NCI-H2196 treated with DMSO at 0.1 percent for 48 hours (cell line): ENCODE results near the gene PXK.

Source experiments
- DNase-seq: peaks from one replicate; lab custom pipeline; 2025; ENCODE audit not compliant: unreplicated experiment; lab: John Stamatoyannopoulos, UW

The PXK gene

DNA sequence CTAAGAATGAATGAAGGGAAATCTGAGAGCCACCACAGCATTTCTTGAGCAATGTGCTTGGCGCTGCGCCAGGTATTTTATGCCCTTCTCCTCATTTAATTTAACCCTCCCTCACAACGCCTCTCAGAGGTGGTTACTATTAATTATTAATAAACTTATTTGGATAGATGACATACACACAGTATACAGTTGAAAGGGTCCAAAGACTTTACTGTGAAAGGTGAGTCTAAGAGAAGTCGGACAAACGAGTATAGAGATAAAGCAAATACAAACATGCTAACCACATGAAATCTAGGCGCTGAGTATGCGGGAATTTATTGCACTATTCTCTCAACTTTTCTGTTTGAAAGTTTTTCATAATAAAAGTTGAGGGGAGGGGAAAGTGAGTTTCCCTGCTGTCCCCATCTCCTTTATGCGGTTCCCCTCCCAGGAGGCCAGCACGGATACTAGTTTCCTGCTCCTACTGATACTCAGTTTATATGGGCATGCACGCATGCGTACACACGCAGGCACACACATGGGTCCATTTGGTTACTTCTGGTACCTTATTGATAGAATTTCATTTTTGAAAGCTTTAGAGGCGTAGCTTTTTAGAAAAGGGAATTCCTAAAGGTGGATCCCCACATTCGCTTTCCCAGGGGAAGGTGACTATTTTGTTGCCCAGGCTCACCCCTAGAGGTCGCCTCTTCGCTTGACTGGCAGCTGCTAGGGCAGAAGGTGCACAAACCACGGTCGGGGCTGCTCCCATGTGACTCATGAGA is 130.7 kb downstream of the PXK start:
- peak; percentile 21 for DNase-seq

DNA sequence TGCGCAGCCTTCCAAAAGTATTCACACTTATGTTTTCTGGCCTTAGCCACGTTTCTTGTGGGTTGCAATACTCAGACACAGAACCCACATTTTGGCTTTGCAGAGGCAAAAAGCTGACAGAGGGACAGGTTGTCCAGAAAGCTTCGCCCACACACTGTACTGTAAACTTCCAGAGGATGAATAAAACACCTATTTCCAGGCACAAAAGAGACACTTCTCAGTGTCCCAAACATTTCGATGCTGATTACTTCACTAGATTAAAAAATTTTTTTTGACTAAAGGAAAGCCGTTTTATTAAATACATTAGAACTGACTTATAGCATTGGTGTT is 131.2 kb downstream of the PXK start:
- no peak for DNase-seq

DNA sequence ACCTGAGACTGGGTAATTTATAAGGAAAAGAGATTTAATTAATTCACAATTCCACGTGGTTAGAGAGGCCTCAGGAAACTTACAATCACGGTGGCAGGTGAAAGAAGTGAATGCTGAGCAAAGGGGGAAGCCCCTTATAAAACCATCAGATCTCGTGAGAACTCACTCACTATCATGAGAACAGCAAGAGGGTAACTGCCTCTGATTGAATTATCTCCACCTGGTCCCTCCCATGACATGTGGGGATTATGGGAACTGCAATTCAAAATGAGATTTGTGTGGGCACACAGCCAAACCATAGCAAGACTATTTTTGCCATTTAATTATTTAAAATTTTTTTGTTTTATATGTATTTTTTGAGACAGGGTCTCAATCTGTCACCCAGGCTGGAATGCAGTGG is 132.2 kb downstream of the PXK start:
- no peak for DNase-seq

DNA sequence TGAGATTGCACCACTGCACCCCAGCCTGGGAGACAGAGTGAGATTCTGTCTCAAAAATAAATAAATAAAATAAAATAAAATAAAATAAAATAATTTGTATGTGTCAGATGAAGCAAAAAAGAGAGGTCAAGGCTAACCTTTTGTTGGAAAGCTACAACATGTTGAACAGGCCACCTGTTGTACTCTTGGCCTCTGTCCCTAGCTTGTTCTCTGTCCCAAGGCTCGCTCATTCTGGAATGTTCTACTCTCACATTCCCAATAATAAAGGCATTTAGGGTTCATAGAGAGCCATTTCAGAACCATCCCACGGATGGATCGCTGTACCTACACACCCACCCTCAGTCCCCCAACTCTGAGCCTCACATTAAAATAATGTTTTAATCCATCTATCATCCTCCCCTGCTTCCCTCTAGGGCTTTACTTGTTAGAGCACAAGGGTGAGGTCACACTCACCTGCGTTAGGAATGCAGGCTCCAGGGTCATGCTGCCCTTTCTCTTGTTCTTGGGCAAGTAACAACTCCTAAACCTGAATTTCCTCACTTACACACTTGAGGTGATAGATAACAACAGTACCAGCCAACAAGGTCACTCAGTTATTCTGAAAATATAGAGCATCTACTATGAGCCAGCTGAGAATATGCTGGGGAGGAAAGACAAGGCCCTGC is 134.3 kb downstream of the PXK start:
- DNase-seq, result no peak

DNA sequence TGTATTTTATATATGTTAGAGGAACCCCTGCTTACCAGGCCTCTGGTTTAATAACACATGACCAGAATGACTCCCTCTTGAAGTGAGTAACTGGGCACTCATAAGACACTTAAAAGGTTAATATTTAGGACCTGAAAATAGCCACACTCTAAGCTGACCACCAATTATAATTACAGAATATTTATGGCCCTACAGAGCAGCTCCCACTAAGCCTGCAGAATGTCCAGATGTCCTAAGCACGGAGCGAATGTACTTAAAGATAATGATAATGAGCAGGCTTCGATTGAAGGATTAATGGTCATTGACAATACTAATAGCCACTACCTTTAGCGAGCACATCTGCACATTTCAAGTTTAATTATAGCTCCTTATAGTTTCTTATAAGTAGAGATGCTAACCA is 136.4 kb downstream of the PXK start:
- no peak for DNase-seq

DNA sequence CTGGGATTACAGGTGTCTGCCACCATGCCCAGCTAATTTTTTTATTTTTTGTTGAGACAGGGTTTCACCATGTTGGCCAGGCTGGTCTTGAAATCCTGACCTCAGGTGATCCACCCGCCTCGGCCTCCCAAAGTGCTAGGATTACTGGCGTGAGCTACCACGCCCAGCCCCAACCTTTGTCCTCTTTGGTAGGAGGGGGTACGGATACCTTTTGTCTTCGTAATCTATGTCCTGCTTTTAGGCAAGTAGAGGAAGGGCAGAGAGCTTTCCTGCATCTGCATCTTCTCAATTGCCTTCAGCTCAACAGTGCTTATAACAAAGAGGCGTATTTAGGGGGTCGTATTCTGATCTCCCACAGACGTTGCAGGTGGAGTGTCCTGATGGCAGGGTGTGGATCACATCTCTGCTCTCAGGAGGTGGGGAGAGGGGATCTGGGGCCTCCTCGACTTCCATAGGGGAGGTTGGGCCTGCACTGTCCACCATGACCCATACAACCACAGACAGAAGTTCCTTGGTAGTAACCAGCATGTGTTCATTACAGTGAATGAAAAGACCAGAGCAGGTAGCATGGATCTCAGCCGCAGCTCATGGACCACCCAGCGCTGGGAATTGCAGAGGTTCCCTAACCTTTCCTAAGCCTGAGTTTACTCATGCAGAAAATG is 137.8 kb downstream of the PXK start:
- DNase-seq, result no peak

DNA sequence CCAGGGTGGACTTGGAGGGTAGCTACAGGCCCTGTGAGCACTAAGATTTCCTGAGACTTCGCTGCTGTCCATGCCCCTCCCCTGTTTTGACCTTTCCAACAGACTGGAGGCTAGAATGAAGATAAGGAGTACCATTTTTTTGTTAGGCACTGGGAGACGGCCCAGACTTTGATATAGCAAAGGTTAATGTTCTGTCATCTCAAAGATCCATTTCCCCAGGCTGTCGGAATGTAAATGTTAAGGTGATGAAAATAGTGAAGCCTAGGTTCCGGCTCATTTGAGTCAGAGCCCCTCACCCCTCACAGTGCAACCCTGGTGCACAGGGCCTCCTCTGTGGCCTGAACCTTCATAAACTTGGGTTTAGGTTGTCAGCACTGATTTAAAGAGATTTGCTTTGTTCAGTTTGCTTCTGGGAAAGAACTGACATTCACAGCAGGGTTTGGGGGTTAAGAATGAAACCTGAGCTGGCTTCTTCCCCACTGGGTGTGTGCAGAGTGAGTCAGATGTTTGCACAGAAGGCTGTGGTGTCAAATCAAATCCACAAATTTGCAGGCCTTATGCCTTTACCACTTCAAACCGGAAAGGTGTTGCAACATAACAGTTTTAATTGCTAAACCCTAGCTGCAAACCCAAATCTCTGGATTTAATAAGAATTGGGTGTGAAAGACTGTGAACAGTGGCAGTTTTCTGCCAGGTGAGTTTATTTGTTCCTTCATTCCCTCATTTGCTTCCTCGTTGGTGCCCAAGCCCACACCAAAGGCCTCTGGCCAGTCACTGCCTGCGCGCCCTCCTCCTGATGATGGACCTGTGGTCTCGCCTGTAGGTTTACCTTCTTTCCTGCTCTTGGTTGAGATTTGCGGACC is 138.6 kb downstream of the PXK start:
- peak; percentile 38 for DNase-seq

DNA sequence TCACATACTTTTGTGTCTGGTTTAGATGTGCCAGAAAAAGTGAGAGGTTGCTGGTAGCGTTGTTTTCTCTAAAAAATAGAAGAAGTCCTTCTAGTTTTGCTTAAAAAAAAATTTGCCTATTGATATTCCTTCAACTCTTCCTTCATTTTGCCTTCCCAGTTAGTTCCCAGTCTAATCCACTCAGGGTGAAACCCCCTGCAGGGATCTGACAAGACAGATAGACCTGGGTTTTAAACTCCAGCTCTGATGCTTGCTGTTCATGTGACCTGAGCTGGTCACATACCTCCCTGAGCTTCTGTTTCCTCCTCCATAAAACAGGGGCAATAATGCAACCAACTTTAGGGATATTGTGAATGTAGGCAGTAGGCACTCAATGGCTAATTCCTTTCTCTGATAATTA is 140.6 kb downstream of the PXK start:
- DNase-seq, result no peak

DNA sequence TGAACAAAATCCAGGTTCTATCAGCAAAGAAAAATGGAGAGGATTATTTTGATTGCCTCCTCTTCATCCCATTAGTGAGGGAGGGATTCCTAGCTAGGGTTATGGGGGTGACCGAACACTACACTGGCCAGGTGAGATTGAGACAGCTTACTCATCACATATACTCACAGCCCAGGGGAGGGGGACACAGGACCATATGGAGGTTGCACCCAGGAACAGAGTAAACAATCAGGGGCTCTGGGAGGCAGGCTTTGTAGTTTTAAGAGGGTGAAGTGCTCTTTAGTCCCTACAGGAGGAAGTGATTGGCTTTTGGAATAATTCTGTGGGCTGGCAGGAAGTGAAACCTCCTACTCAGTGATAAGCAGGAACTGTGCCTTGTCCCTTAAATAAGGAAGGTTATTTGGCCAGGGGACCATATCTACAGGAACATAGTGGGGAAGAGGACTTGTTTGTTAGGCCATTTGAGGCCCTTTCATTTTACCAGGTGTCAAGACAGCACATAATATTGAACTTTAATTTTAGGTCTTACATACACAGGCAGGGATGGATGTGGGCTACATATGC is 141.7 kb downstream of the PXK start:
- DNase-seq, result no peak

DNA sequence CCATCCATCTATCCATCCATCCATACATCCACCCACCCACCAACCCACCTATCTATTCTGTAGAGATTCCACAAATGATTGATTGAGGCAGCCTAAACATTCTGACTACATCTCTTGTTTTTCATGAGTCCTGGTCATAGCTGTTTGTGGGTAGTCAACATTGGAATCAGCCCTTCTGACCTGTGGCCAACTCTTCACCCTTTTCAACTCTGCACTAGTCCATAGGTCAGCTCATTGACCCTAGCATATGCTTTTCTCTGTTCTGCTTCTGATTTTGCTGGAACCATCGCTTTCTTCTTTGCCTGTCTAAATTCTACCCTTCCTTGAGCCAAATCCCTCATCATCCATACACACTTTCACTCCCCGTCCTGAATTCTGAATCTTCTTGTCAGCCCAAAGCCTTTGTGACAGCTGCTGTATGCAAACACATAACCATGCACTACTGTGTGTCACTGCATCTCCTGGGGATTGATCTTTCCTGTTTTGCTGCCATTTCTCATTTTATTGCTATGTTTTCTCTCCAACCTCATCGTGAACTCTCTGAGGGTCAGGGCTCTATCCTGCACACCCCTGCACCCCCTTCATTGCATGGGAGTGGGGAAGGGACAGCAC is 142.4 kb downstream of the PXK start:
- DNase-seq, result no peak
